PC-3 (cell line): ENCODE measurements around the gene OR6B1.

ENCODE experiments used
- EZH2 ChIP-seq: fragments of 300-600 bp; sonication (generic); IDR thresholded peaks from one replicate; pipeline ENCODE4 v1.6.1; 2017; ENCODE audit warnings: antibody characterized with exemption, mild to moderate bottlenecking, low read length; ENCODE audit not compliant: unreplicated experiment
- EZH2phosphoT487 ChIP-seq: fragments of 300-600 bp; sonication (generic); IDR thresholded peaks from 2 replicates; pipeline ENCODE4 v1.6.1; 2018; ENCODE audit warnings: mild to moderate bottlenecking, antibody characterized with exemption, low read length, borderline replicate concordance
- TF ChIP-seq, protein P1 (sequence below): fragments of 300-600 bp; sonication (generic); conservative IDR thresholded peaks from 2 replicates; pipeline ENCODE4 v1.5.1; 2017; ENCODE audit warnings: antibody characterized with exemption, low read depth, mild to moderate bottlenecking, low read length

DNA sequence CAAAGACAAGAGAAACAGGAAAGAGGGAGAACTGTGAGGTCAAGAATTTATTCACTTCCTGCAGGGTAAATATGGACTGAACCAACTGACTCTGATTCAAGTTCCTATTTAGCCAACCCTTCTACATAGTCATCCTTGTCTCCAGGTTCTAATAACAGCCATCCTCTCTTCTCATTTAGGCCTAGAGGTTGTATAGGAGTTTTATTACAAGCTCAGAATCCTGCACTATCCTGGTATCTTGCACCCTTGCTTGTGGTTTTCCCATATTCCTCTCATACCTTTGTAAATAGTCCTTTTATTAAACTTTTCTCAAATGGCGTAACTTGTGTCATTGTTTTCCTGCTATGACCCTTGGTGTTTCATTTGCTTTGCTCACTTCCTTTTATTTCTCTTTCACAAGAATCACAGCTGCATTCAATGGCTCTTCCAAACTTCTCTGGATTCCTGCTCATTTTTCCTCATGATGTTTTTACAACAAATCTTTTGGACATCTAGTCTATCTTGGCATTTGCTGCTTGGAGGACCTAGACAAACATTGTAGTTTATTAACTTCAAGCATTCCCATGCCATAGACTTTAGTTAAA lies 36.3 kb downstream of the OR6B1 start:
- TF ChIP-seq, protein P1, sequence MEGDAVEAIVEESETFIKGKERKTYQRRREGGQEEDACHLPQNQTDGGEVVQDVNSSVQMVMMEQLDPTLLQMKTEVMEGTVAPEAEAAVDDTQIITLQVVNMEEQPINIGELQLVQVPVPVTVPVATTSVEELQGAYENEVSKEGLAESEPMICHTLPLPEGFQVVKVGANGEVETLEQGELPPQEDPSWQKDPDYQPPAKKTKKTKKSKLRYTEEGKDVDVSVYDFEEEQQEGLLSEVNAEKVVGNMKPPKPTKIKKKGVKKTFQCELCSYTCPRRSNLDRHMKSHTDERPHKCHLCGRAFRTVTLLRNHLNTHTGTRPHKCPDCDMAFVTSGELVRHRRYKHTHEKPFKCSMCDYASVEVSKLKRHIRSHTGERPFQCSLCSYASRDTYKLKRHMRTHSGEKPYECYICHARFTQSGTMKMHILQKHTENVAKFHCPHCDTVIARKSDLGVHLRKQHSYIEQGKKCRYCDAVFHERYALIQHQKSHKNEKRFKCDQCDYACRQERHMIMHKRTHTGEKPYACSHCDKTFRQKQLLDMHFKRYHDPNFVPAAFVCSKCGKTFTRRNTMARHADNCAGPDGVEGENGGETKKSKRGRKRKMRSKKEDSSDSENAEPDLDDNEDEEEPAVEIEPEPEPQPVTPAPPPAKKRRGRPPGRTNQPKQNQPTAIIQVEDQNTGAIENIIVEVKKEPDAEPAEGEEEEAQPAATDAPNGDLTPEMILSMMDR = no peak
- TF ChIP-seq EZH2 (no peak), EZH2phosphoT487 (no peak)
